ENCODE results near the gene PIGX.

- TF ChIP-seq, protein P1, sequence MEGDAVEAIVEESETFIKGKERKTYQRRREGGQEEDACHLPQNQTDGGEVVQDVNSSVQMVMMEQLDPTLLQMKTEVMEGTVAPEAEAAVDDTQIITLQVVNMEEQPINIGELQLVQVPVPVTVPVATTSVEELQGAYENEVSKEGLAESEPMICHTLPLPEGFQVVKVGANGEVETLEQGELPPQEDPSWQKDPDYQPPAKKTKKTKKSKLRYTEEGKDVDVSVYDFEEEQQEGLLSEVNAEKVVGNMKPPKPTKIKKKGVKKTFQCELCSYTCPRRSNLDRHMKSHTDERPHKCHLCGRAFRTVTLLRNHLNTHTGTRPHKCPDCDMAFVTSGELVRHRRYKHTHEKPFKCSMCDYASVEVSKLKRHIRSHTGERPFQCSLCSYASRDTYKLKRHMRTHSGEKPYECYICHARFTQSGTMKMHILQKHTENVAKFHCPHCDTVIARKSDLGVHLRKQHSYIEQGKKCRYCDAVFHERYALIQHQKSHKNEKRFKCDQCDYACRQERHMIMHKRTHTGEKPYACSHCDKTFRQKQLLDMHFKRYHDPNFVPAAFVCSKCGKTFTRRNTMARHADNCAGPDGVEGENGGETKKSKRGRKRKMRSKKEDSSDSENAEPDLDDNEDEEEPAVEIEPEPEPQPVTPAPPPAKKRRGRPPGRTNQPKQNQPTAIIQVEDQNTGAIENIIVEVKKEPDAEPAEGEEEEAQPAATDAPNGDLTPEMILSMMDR (IDR thresholded peaks at IDR 0.05), result no peak
- no peak for TF ChIP-seq POLR2A (IDR thresholded peaks at IDR 0.05)
These were observed 16.3 kb upstream of the PIGX start for GRCh38 chr3:196695849-196696226.

Measured in right lobe of liver (tissue), 4 donors.